H1 (cell line): ENCODE results near the gene FGR. TPM values are rescaled to one million over a fixed set of nuclear protein-coding genes. Genes with fewer than 3 reads are reported as not detected.

Experiments
- CTCF ChIA-PET: fragments of 300-600 bp; sonication (Branson Sonifier 250); formaldehyde crosslinking; loops from one replicate; lab custom pipeline; 2021; ENCODE audit not compliant: partially characterized antibody; lab: Charles Lee
- POLR2A ChIA-PET: fragments of 300-600 bp; sonication (Branson Sonifier 250); formaldehyde crosslinking; loops from one replicate; lab custom pipeline; 2021; ENCODE audit warnings: inconsistent platforms; ENCODE audit not compliant: partially characterized antibody; lab: Charles Lee
- DNase-seq, 2 experiments: peaks; one replicate each; pipeline versions ENCODE4 v3.0.0 to v3.0.0-alpha.2; 2010 to 2022; ENCODE audit warnings: low spot score in 2 of 2, low read depth in 1 of 2, mixed read lengths in 1 of 2
- FAIRE-seq: peaks from 2 replicates; lab custom pipeline; 2011; peaks lifted over from hg19 to GRCh38; lab: Jason Lieb, UNC
- H2AFZ ChIP-seq: 2 replicates; pipeline ENCODE4 v1.8.1; 2012; ENCODE audit warnings: low read length, inconsistent platforms
- H2AK5ac ChIP-seq: 2 replicates; pipeline ENCODE4 v1.6.1; 2013; ENCODE audit warnings: low read depth, low read length
- H2BK120ac ChIP-seq: replicated peaks from 2 replicates; pipeline ENCODE3; 2013; ENCODE audit warnings: low read depth, low read length, inconsistent platforms
- H2BK12ac ChIP-seq: 2 replicates; pipeline ENCODE4 v1.6.1; 2013; ENCODE audit warnings: low read depth, low read length
- H2BK15ac ChIP-seq: 2 replicates; pipeline ENCODE4 v1.6.1; 2013; ENCODE audit warnings: low read length
- H2BK20ac ChIP-seq: 2 replicates; pipeline ENCODE4 v1.6.1; 2013; ENCODE audit warnings: low read length
- H2BK5ac ChIP-seq: 2 replicates; pipeline ENCODE4 v1.6.1; 2013; ENCODE audit warnings: low read depth, low read length
- H3K14ac ChIP-seq: 2 replicates; pipeline ENCODE4 v1.6.1; 2013; ENCODE audit warnings: inconsistent platforms; ENCODE audit not compliant: insufficient read length
- H3K18ac ChIP-seq: 2 replicates; pipeline ENCODE4 v1.6.1; 2013; ENCODE audit warnings: low read length; ENCODE audit errors: extremely low read depth
- H3K23ac ChIP-seq: 2 replicates; pipeline ENCODE4 v1.6.1; 2013; ENCODE audit warnings: inconsistent platforms; ENCODE audit not compliant: insufficient read length
- H3K23me2 ChIP-seq: 2 replicates; pipeline ENCODE4 v1.6.1; 2013; ENCODE audit warnings: low read depth, low read length
- H3K27ac ChIP-seq: 2 replicates; pipeline ENCODE4 v1.6.1; 2011; ENCODE audit warnings: low read depth, low read length, inconsistent platforms
- H3K27me3 ChIP-seq, 4 experiments: replicated peaks in 1 of 4; 1 replicate in 1 of 4; 2 replicates in 3 of 4; pipeline versions ENCODE4 v1.6.1 to v1.8.1; 2011 to 2013; ENCODE audit warnings: low read length in 3 of 4, mild to moderate bottlenecking in 3 of 4, inconsistent platforms in 2 of 4, mixed read lengths in 2 of 4, moderate library complexity in 1 of 4; ENCODE audit not compliant: control insufficient read depth in 3 of 4, insufficient read depth in 3 of 4; ENCODE audit errors: extremely low read depth in 1 of 4
- H3K36me3 ChIP-seq, 4 experiments: 2 replicates each; pipeline versions ENCODE4 v1.6.1 to v1.8.1; 2011 to 2013; ENCODE audit warnings: mild to moderate bottlenecking in 4 of 4, low read length in 3 of 4, moderate library complexity in 2 of 4, control low read depth in 1 of 4, inconsistent platforms in 1 of 4; ENCODE audit not compliant: insufficient read depth in 4 of 4, control insufficient read depth in 2 of 4
- H3K4ac ChIP-seq: replicated peaks from 2 replicates; pipeline ENCODE3; 2013; ENCODE audit warnings: low read length, low read depth, mixed read lengths, inconsistent platforms; ENCODE audit not compliant: insufficient read length
- H3K4me1 ChIP-seq, 4 experiments: replicated peaks in 1 of 4; 1 replicate in 1 of 4; 2 replicates in 3 of 4; pipeline versions ENCODE4 v1.6.1 to v1.8.1; 2011 to 2013; ENCODE audit warnings: low read length in 3 of 4, inconsistent platforms in 2 of 4, mixed read lengths in 1 of 4; ENCODE audit not compliant: insufficient read depth in 4 of 4, control insufficient read depth in 3 of 4
- H3K4me2 ChIP-seq, 2 experiments: 2 replicates each; pipeline versions ENCODE4 v1.6.1 to v1.8.1; 2011 to 2013; ENCODE audit warnings: low read depth in 2 of 2, low read length in 2 of 2, control low read depth in 1 of 2, inconsistent platforms in 1 of 2, mild to moderate bottlenecking in 1 of 2; ENCODE audit not compliant: insufficient read depth in 1 of 2
- H3K4me3 ChIP-seq, 4 experiments: fragments of 200-600, 300-600 bp in 1 of 4; sonication (generic), shearing (Covaris generic), sonication (Bioruptor Twin) in 1 of 4; 2 replicates each; pipeline versions ENCODE4 v1.5.1 to v1.8.1; 2011 to 2016; ENCODE audit warnings: low read length in 4 of 4, low read depth in 3 of 4, control low read depth in 2 of 4, inconsistent platforms in 2 of 4, mild to moderate bottlenecking in 2 of 4, mixed read lengths in 1 of 4, moderate library complexity in 1 of 4; ENCODE audit not compliant: insufficient read depth in 2 of 4; ENCODE audit errors: extremely low read depth in 1 of 4
- H3K56ac ChIP-seq: replicated peaks from 2 replicates; pipeline ENCODE3; 2013; ENCODE audit warnings: low read depth, mild to moderate bottlenecking, mixed read lengths, low read length, inconsistent platforms; ENCODE audit not compliant: insufficient read length
- H3K79me1 ChIP-seq: 2 replicates; pipeline ENCODE4 v1.6.1; 2013; ENCODE audit warnings: low read depth, low read length, control low read depth
- H3K79me2 ChIP-seq, 2 experiments: 2 replicates each; pipeline versions ENCODE4 v1.6.1 to v1.8.1; 2012 to 2013; ENCODE audit warnings: low read length in 2 of 2, mild to moderate bottlenecking in 2 of 2, inconsistent platforms in 1 of 2; ENCODE audit not compliant: insufficient read depth in 2 of 2, control insufficient read depth in 1 of 2
- H3K9ac ChIP-seq, 4 experiments: replicated peaks in 1 of 4; 1 replicate in 1 of 4; 2 replicates in 3 of 4; pipeline versions ENCODE4 v1.6.1 to v1.8.1; 2011 to 2013; ENCODE audit warnings: low read depth in 3 of 4, low read length in 3 of 4, control low read depth in 2 of 4, mild to moderate bottlenecking in 2 of 4, moderate library complexity in 2 of 4, inconsistent platforms in 1 of 4; ENCODE audit errors: extremely low read depth in 1 of 4
- H3K9me3 ChIP-seq, 2 experiments: 2 replicates each; pipeline versions ENCODE4 v1.6.1 to v1.8.1; 2012 to 2013; ENCODE audit warnings: mild to moderate bottlenecking in 2 of 2, moderate library complexity in 2 of 2, control low read depth in 1 of 2, inconsistent platforms in 1 of 2, low read depth in 1 of 2, low read length in 1 of 2, mixed read lengths in 1 of 2; ENCODE audit not compliant: insufficient read depth in 2 of 2
- H4K20me1 ChIP-seq, 2 experiments: replicated peaks in 1 of 2; 2 replicates each; pipeline versions ENCODE3 to v1.8.1; 2011 to 2013; ENCODE audit warnings: inconsistent platforms in 2 of 2, low read length in 2 of 2, mild to moderate bottlenecking in 1 of 2; ENCODE audit not compliant: insufficient read depth in 2 of 2, control insufficient read depth in 1 of 2
- H4K5ac ChIP-seq: 2 replicates; pipeline ENCODE4 v1.6.1; 2013; ENCODE audit warnings: low read length, low read depth, mixed read lengths, inconsistent platforms; ENCODE audit not compliant: insufficient read length
- H4K8ac ChIP-seq: 2 replicates; pipeline ENCODE4 v1.8.0; 2013; ENCODE audit warnings: mild to moderate bottlenecking, moderate library complexity, low read length, inconsistent platforms; ENCODE audit not compliant: insufficient read depth; ENCODE audit errors: extremely low read depth
- H4K91ac ChIP-seq: replicated peaks from 2 replicates; pipeline ENCODE3; 2013; ENCODE audit warnings: low read length, mixed read lengths, inconsistent platforms; ENCODE audit not compliant: insufficient read length
- ASH2L ChIP-seq: fragments of 200-600, 300-600 bp; sonication (generic); IDR thresholded peaks from one replicate; pipeline ENCODE4 v1.7.1; 2017; ENCODE audit warnings: low read length
- CHD2 ChIP-seq: IDR thresholded peaks from 2 replicates; pipeline ENCODE4 v1.6.1; 2012; ENCODE audit warnings: low read length, improper control_type of control experiment
- CREB1 ChIP-seq: IDR thresholded peaks from 2 replicates; pipeline ENCODE4 v1.6.1; 2012; ENCODE audit warnings: inconsistent platforms
- RBBP5 ChIP-seq: IDR thresholded peaks from 2 replicates; pipeline ENCODE4 v1.7.1; 2012; ENCODE audit warnings: low read depth, mild to moderate bottlenecking, inconsistent platforms, low read length, moderate library complexity, borderline replicate concordance
- SIN3A ChIP-seq, 2 experiments: IDR thresholded peaks in 1 of 2; conservative IDR thresholded peaks in 1 of 2; 2 replicates each; pipeline ENCODE4 v1.6.1; 2011 to 2012; ENCODE audit warnings: low read length in 2 of 2, improper control_type of control experiment in 1 of 2, low read depth in 1 of 2, mild to moderate bottlenecking in 1 of 2
- SP1 ChIP-seq: IDR thresholded peaks from 2 replicates; pipeline ENCODE4 v1.6.1; 2011; ENCODE audit warnings: low read depth, low read length
- SP2 ChIP-seq: IDR thresholded peaks from 2 replicates; pipeline ENCODE4 v1.6.1; 2012; ENCODE audit warnings: mild to moderate bottlenecking, low read length, inconsistent platforms
- WGBS, 2 experiments: shearing (Covaris generic) in 1 of 2; methylation state at CpG; one replicate each; pipeline versions ENCODE4 v1.1.6 to v1.1.7; 2013 to 2015; ENCODE audit warnings: low lambda C conversion rate in 2 of 2, mixed read lengths in 2 of 2, inconsistent platforms in 1 of 2, low coverage in 1 of 2, missing lambda C conversion rate in 1 of 2; ENCODE audit not compliant: insufficient replicate concordance in 2 of 2, insufficient coverage in 1 of 2, insufficient read length in 1 of 2; ENCODE audit errors: extremely low coverage in 1 of 2, missing lambda C conversion rate in 1 of 2; 5-methylcytosine and 5-hydroxymethylcytosine counted together
- polyA plus RNA-seq, 7 experiments: library from polyadenylated mRNA; depleted of rRNA in 3 of 7; stranded (reverse) in 5 of 7; unstranded in 2 of 7; fragments of >200 nt in 5 of 7; fragments of 200-250 nt in 2 of 7; gene quantifications; 1 replicate in 5 of 7; 2 replicates in 1 of 7; 4 replicates in 1 of 7; pipeline versions ENCODE4 v1.2.1 to v1.2.3, GENCODE V29; 2011 to 2013; ENCODE audit warnings: missing spikeins in 2 of 7, mixed read lengths in 2 of 7
- total RNA-seq: library from RNA; stranded (reverse); fragmentation: NEBNext Ultra II Directional; extraction: Animal tissue kit (Norgen Biotek cat#: 25700); gene quantifications from 2 replicates; pipeline ENCODE4 v1.2.1, GENCODE V29; 2021
- TF ChIP-seq, protein P1 (sequence below), 3 experiments: IDR thresholded peaks; 1 replicate in 2 of 3; 2 replicates in 1 of 3; pipeline versions ENCODE4 v1.5.1 to v1.6.1; 2011; ENCODE audit warnings: low read length in 3 of 3, mild to moderate bottlenecking in 3 of 3, inconsistent platforms in 2 of 3, low read depth in 1 of 3, moderate library complexity in 1 of 3; ENCODE audit not compliant: insufficient read depth in 1 of 3; ENCODE audit errors: control extremely low read depth in 1 of 3

Gene FGR
- total and polyA plus RNA-seq, 2 of the 8 experiments (the other 6 are each of a cell fraction or from before 2014, with no cell fraction given) = 0.22 to 0.95 TPM

DNA sequence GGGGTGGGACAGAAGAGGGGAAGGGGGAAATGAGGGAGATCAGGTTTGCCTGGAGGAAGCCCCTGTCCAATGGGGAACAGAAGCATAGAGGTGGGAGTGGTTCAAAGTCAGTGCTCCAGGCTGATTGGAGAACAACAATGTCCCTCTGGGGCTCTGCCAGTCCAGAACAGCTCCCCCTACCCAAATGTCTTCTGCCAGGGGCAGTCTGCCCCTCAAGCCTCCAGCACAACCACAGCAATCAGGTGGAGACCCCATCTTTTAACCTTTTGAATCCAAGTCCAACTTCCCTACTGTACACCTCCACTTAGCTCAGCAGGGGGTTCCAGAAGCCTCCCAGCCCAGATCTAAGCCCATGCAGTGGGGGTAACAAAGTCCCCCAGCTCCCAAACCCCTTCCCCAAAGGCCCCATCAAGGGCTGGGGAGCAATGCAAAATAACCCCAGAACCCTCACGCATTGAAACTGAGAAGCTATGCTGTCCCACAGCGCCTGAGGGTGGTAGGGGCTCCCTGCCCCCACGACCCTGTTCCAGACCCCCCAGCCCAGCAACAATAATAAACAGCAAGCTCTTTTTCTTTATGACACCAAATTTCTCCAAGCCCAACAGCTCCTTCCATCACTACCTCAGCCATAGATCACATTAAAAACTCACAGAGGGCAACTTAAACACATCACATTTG, 34.3 kb downstream of the FGR start:
- Histone ChIP-seq H4K91ac (no peak overlapping the region), H2BK15ac (no peak overlapping the region), H3K56ac (no peak overlapping the region), H2AFZ (no peak overlapping the region), H3K18ac (no peak overlapping the region), H3K4me2 (no peak overlapping the region), H3K4me1 (peaks cover 21 to 54% (median 40%) of the 10 kb centered on the region in 4 experiments), H4K20me1 (peaks cover 19 to 51% of the 10 kb centered on the region in 2 experiments), H3K36me3 (no peaks in the 10 kb centered on the region), H2BK20ac (no peak overlapping the region), H3K4me3 (no peak overlapping the region), H3K9ac (no peak overlapping the region), H3K27ac (no peak overlapping the region), H3K23ac (no peak overlapping the region), H2BK5ac (no peak overlapping the region), H3K79me2 (peaks cover 5 to 69% of the 10 kb centered on the region in 2 experiments; a peak in 3 of 4 replicates), H3K79me1 (peaks cover 27% of the 10 kb centered on the region), H2AK5ac (peak overlapping the region; percentile 53; the same call in 1 of the 2 replicates), H4K5ac (no peak overlapping the region), H2BK120ac (no peak overlapping the region), H3K9me3 (no peaks in the 10 kb centered on the region), H2BK12ac (no peak overlapping the region), H3K14ac (no peak overlapping the region), H3K27me3 (no peaks in the 10 kb centered on the region), H3K4ac (no peak overlapping the region), H4K8ac (no peak overlapping the region; the same call in 1 of the 2 replicates), H3K23me2 (peaks cover 11% of the 10 kb centered on the region)
- TF ChIP-seq SIN3A (conservative IDR thresholded peaks at IDR 0.05 in 1 of 2, IDR thresholded peaks at IDR 0.05 in 1 of 2; ENCODE audit: low read depth in 1 of 2, low read length in 2 of 2) (no peak), CREB1 (no peak), SP2 (peak; percentile 36; the same call in 1 of the 2 replicates), CHD2 (peak; percentile 64; the same call in 1 of the 2 replicates), SP1 (peak; percentile 85), ASH2L (no peak), RBBP5 (no peak)
- TF ChIP-seq, protein P1, sequence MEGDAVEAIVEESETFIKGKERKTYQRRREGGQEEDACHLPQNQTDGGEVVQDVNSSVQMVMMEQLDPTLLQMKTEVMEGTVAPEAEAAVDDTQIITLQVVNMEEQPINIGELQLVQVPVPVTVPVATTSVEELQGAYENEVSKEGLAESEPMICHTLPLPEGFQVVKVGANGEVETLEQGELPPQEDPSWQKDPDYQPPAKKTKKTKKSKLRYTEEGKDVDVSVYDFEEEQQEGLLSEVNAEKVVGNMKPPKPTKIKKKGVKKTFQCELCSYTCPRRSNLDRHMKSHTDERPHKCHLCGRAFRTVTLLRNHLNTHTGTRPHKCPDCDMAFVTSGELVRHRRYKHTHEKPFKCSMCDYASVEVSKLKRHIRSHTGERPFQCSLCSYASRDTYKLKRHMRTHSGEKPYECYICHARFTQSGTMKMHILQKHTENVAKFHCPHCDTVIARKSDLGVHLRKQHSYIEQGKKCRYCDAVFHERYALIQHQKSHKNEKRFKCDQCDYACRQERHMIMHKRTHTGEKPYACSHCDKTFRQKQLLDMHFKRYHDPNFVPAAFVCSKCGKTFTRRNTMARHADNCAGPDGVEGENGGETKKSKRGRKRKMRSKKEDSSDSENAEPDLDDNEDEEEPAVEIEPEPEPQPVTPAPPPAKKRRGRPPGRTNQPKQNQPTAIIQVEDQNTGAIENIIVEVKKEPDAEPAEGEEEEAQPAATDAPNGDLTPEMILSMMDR (IDR thresholded peaks at IDR 0.05; ENCODE audit: control extremely low read depth in 1 of 3, insufficient read depth in 1 of 3, low read depth in 1 of 3, low read length in 3 of 3) = peak in 1 of 3 experiments; percentile 27; a peak in 1 of 4 replicates
- DNase-seq = no peak
- 65% methylated on average over 3 of the region's 3 CpGs; no CpG with 5 or more reads in 1 of the 2 experiments for WGBS, 2 experiments
- ChIA-PET POLR2A (interaction anchor here (0.8 to 13.5 kb wide), 7 partner anchors 9 to 170 kb away, joined by 3 to 355 read pairs (median 7); partner anchors contain the start of gene IFI6), CTCF (interaction anchor here (0.6 to 37.8 kb wide), 31 partner anchors 8 to 1334 kb away, joined by 3 to 1807 read pairs (median 5); partner anchors contain the start of gene IFI6)
- FAIRE-seq = no peak
